Measurements from ENCODE around the gene MIB2.

DNA sequence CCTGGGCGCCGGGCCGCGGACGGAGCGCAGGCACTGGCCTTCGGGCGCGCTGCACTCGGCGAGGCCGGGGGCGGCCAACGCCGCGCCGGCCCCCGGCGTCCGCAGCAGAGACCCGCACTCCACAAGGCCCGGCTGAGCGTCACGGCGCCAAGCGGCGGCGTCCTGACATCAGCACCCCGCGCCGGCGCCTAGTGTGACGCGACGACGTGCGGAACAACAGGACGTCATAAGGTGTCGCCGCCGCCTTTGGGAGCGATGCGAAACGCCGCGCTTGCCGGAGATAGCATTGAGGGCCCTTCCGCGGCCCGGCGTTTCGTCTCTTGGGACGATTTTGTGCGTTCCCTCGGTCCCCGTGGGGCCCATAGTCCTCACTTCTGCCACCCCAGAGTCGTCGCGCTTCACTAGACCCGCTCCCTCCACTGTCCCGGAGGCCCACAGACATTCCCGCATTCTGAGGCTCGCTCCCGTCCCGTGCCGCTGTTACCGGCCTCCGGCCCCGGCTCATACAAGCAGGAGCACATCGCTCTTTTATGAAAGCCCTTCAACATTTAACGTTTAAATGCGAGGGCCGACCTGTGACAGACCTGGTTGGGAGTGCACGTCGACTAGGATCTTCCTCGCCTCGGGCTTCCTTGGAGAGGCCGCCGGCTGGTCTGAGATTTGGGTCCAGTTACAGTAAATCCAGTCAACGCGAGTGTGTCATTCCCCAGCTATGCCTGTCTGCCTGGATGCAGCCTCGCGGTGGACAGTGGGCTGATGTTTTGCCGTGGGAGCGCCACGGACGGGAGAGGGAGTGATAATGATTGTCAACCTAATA is 40.4 kb upstream of the MIB2 start, which contains the start of gene SSU72:
- TF ChIP-seq, protein P1, sequence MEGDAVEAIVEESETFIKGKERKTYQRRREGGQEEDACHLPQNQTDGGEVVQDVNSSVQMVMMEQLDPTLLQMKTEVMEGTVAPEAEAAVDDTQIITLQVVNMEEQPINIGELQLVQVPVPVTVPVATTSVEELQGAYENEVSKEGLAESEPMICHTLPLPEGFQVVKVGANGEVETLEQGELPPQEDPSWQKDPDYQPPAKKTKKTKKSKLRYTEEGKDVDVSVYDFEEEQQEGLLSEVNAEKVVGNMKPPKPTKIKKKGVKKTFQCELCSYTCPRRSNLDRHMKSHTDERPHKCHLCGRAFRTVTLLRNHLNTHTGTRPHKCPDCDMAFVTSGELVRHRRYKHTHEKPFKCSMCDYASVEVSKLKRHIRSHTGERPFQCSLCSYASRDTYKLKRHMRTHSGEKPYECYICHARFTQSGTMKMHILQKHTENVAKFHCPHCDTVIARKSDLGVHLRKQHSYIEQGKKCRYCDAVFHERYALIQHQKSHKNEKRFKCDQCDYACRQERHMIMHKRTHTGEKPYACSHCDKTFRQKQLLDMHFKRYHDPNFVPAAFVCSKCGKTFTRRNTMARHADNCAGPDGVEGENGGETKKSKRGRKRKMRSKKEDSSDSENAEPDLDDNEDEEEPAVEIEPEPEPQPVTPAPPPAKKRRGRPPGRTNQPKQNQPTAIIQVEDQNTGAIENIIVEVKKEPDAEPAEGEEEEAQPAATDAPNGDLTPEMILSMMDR (conservative IDR thresholded peaks at IDR 0.05; ENCODE audit: low read length): no peak
- no peak for TF ChIP-seq EZH2phosphoT487 (IDR thresholded peaks at IDR 0.05; ENCODE audit: borderline replicate concordance)

All from Loucy (cell line).